ENCODE results near the gene TMPRSS7. TPM values are rescaled to one million over a fixed set of nuclear protein-coding genes. Genes with fewer than 3 reads are reported as not detected.

Gene TMPRSS7
- total RNA-seq, 1 experiment from 2014 or later = not detected

DNA sequence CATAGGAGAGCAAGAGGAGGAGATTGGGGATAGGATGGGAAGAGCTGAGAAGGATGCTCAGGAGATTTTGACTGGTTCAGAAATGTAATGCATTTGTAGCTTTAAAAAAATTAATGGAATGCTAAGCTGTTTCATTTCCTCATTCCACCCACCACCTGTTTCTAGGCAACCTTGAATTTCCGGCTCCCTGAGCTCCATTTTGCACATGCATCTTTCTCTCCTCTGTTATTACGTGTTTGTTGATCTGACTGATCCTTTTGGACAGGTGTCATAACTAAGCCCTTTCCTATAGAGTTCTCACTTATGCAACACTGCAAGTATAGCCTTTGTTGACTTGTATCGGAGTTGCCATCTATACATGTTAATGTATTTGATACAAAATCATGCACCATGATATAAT, 4.3 kb downstream of the TMPRSS7 start:
- Histone ChIP-seq H3K4me2 (ENCODE audit: low read depth, low read length, poor library complexity, severe bottlenecking) (peak overlapping the region; percentile 63), H3K79me2 (ENCODE audit: low read length) (no peaks in the 10 kb centered on the region), H3K9me3 (ENCODE audit: low read length) (no peaks in the 10 kb centered on the region), H2AFZ (ENCODE audit: low read length) (peak overlapping the region; percentile 91), H3K4me3 (ENCODE audit: low read length) (0 out of 2 replicates have a peak overlapping the region, but pooled peaks have one; percentile 27), H3K36me3 (ENCODE audit: insufficient read depth, low read length) (no peaks in the 10 kb centered on the region), H3K4me1 (ENCODE audit: low read length) (peaks cover 20% of the 10 kb centered on the region), H3K27ac (ENCODE audit: low read length) (no peak overlapping the region), H3K9ac (ENCODE audit: low read length) (no peak overlapping the region), H3K27me3 (ENCODE audit: low read length) (no peaks in the 10 kb centered on the region), H4K20me1 (ENCODE audit: insufficient read depth, low read depth, low read length) (no peaks in the 10 kb centered on the region), H3K9me2 (replicated peaks; ENCODE audit: insufficient read depth, low read length) (no peaks in the 10 kb centered on the region)
- peak; percentile 75 for DNase-seq

DNA sequence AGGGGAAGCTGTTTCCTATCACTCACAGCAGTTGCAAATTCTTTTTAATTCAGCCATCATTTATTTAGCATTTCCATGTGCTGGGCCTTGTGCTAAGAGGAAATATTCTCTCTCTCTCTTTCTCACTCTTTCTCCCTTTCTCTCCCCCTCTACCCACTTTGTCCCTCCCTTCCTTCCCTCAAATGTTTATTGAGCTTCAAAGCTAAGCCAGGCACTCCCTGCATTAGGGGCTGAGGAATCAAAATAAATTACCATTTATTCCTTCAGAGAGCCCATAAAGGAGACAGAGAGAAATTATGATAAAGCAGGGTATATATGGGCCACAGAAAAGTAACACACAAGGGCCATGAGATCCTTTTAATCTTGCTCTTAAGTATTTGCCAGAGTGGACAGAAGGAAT, 6.8 kb downstream of the TMPRSS7 start:
- Histone ChIP-seq H3K36me3 (ENCODE audit: insufficient read depth, low read length) (no peaks in the 10 kb centered on the region), H2AFZ (ENCODE audit: low read length) (no peak overlapping the region), H3K9me3 (ENCODE audit: low read length) (no peaks in the 10 kb centered on the region), H4K20me1 (ENCODE audit: insufficient read depth, low read depth, low read length) (no peaks in the 10 kb centered on the region), H3K9ac (ENCODE audit: low read length) (no peak overlapping the region), H3K4me2 (ENCODE audit: low read depth, low read length, poor library complexity, severe bottlenecking) (no peak overlapping the region), H3K9me2 (replicated peaks; ENCODE audit: insufficient read depth, low read length) (no peaks in the 10 kb centered on the region), H3K79me2 (ENCODE audit: low read length) (no peaks in the 10 kb centered on the region), H3K27me3 (ENCODE audit: low read length) (no peaks in the 10 kb centered on the region), H3K4me1 (ENCODE audit: low read length) (peaks cover 24% of the 10 kb centered on the region), H3K27ac (ENCODE audit: low read length) (no peak overlapping the region), H3K4me3 (ENCODE audit: low read length) (no peak overlapping the region)
- DNase-seq = no peak

DNA sequence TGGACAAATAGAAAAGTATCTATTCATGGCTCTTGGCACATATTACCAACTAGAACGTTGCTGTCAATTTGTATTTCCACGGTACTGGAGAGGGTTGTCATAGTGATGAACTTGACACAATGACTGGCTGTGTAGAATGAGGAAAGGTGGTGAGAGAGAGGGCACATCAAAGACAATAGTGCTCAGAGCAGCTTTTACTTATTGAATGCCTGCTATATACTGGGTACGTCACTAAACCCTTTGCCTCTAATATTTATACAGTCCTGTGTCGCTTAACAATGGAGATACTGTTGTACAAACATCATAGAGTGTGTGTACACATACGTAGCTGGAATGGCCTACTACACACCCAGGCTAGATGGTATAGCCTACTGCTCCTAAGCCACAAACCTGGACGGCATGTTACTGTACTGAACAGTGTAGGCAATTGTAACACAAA, 8.3 kb downstream of the TMPRSS7 start:
- no peaks in the 10 kb centered on the region for H3K9me3 ChIP-seq (ENCODE audit: low read length)
- H3K27me3 ChIP-seq (ENCODE audit: low read length) = no peaks in the 10 kb centered on the region
- no peak for DNase-seq
- no peak overlapping the region for H3K9ac ChIP-seq (ENCODE audit: low read length)
- H3K79me2 ChIP-seq (ENCODE audit: low read length) = no peaks in the 10 kb centered on the region
- no peak overlapping the region for H3K27ac ChIP-seq (ENCODE audit: low read length)
- H3K4me1 ChIP-seq (ENCODE audit: low read length) = peaks cover 24% of the 10 kb centered on the region
- H4K20me1 ChIP-seq (ENCODE audit: insufficient read depth, low read depth, low read length) = no peaks in the 10 kb centered on the region
- no peak overlapping the region for H3K4me2 ChIP-seq (ENCODE audit: low read depth, low read length, poor library complexity, severe bottlenecking)
- H3K9me2 ChIP-seq (replicated peaks; ENCODE audit: insufficient read depth, low read length) = no peaks in the 10 kb centered on the region
- H3K36me3 ChIP-seq (ENCODE audit: insufficient read depth, low read length) = no peaks in the 10 kb centered on the region
- no peak overlapping the region for H3K4me3 ChIP-seq (ENCODE audit: low read length)
- H2AFZ ChIP-seq (ENCODE audit: low read length) = no peak overlapping the region

DNA sequence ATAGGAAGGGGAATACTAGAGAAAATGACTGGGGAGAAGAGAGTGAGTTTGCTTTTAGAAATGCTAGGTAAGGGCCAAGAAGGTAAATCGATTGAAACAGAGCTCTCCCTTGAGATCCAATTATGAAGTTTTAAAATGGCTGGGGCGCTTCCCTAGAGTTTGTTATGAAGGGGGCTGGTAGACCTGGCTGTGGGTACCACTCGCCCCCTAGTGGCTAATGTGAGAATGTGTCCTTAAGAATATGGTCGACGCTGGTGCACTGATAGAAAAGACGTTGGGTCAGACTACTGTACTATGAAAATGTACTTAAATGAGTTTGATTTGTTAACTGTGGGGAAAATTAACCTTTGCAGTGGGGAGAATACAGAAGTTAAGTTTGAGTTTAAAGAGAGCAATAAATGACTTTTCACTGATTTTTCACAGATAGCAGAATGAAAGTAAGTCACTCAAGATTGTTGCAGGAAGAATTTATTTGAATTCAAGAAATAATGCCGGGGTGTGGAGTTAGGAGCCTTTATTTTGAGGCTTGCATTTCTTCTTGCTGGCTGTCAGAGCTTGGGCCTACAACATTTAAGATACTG, 9.2 kb downstream of the TMPRSS7 start:
- no peaks in the 10 kb centered on the region for H3K9me3 ChIP-seq (ENCODE audit: low read length)
- H3K27me3 ChIP-seq (ENCODE audit: low read length) = no peaks in the 10 kb centered on the region
- peak; percentile 91 for DNase-seq
- no peak overlapping the region for H3K27ac ChIP-seq (ENCODE audit: low read length)
- no peaks in the 10 kb centered on the region for H4K20me1 ChIP-seq (ENCODE audit: insufficient read depth, low read depth, low read length)
- peak overlapping the region; percentile 72 for H2AFZ ChIP-seq (ENCODE audit: low read length)
- H3K36me3 ChIP-seq (ENCODE audit: insufficient read depth, low read length) = no peaks in the 10 kb centered on the region
- peaks cover 19% of the 10 kb centered on the region for H3K4me1 ChIP-seq (ENCODE audit: low read length)
- no peaks in the 10 kb centered on the region for H3K79me2 ChIP-seq (ENCODE audit: low read length)
- H3K9ac ChIP-seq (ENCODE audit: low read length) = no peak overlapping the region; the same call in 1 of the 2 replicates
- H3K4me3 ChIP-seq (ENCODE audit: low read length) = no peak overlapping the region; the same call in 1 of the 2 replicates
- H3K9me2 ChIP-seq (replicated peaks; ENCODE audit: insufficient read depth, low read length) = no peaks in the 10 kb centered on the region
- H3K4me2 ChIP-seq (ENCODE audit: low read depth, low read length, poor library complexity, severe bottlenecking) = peak overlapping the region; percentile 50

DNA sequence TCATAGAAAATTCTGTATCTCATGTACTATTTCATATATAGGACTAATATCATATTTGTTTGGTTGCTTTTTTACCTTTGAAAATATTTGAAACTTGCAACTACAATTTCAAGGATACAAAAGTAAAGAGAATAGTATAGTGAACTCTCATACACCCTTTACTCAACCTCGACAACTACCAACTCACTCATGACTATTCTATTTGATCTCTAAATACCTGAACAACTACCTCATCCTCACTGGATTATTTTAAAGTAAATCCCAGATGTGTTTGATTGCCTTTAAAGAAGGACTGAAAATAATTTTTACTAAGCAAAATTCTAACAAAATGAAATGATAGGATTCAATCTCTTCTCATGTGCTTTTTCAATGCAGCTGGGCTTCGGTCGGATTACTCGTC, 12.1 kb downstream of the TMPRSS7 start:
- H3K27me3 ChIP-seq (ENCODE audit: low read length) = no peaks in the 10 kb centered on the region
- no peak for DNase-seq
- H3K9ac ChIP-seq (ENCODE audit: low read length) = no peak overlapping the region

DNA sequence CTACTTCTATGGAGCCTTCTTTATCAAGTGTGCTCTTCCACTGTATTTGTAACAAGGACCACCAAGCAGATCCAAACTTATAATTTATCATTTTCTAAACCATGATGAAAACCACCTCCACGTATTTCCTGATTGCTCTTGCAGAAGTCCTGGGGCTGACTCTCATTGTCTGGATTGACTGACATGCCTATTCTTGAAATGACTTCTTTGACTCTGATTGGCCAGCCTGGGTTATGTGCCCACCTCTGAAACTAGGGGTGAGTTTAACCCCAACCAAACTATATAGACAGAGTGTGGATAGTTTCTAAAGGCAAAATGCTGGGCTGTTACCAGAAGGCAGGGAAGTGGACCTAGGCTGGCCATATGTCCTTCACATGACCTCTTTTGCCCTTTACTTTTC, 12.7 kb downstream of the TMPRSS7 start:
- Histone ChIP-seq H3K4me3 (ENCODE audit: low read length) (no peak overlapping the region), H2AFZ (ENCODE audit: low read length) (0 out of 2 replicates have a peak overlapping the region, but pooled peaks have one; percentile 30), H3K4me1 (ENCODE audit: low read length) (peaks cover 10% of the 10 kb centered on the region), H3K27me3 (ENCODE audit: low read length) (no peaks in the 10 kb centered on the region), H3K27ac (ENCODE audit: low read length) (no peak overlapping the region), H3K9me2 (replicated peaks; ENCODE audit: insufficient read depth, low read length) (no peaks in the 10 kb centered on the region), H3K4me2 (ENCODE audit: low read depth, low read length, poor library complexity, severe bottlenecking) (no peak overlapping the region), H3K79me2 (ENCODE audit: low read length) (no peaks in the 10 kb centered on the region), H3K9ac (ENCODE audit: low read length) (no peak overlapping the region), H3K9me3 (ENCODE audit: low read length) (no peaks in the 10 kb centered on the region), H4K20me1 (ENCODE audit: insufficient read depth, low read depth, low read length) (no peaks in the 10 kb centered on the region), H3K36me3 (ENCODE audit: insufficient read depth, low read length) (no peaks in the 10 kb centered on the region)
- DNase-seq = no peak

More for the DNA sequence above, 12.1 kb downstream of the TMPRSS7 start:
- H3K79me2 ChIP-seq (ENCODE audit: low read length) = no peaks in the 10 kb centered on the region
- 0 out of 2 replicates have a peak overlapping the region, but pooled peaks have one; percentile 30 for H2AFZ ChIP-seq (ENCODE audit: low read length)
- no peaks in the 10 kb centered on the region for H4K20me1 ChIP-seq (ENCODE audit: insufficient read depth, low read depth, low read length)
- H3K9me3 ChIP-seq (ENCODE audit: low read length) = no peaks in the 10 kb centered on the region
- H3K36me3 ChIP-seq (ENCODE audit: insufficient read depth, low read length) = no peaks in the 10 kb centered on the region
- no peak overlapping the region for H3K27ac ChIP-seq (ENCODE audit: low read length)
- no peak overlapping the region for H3K4me3 ChIP-seq (ENCODE audit: low read length)
- peaks cover 10% of the 10 kb centered on the region for H3K4me1 ChIP-seq (ENCODE audit: low read length)
- no peaks in the 10 kb centered on the region for H3K9me2 ChIP-seq (replicated peaks; ENCODE audit: insufficient read depth, low read length)
- no peak overlapping the region for H3K4me2 ChIP-seq (ENCODE audit: low read depth, low read length, poor library complexity, severe bottlenecking)

DNA sequence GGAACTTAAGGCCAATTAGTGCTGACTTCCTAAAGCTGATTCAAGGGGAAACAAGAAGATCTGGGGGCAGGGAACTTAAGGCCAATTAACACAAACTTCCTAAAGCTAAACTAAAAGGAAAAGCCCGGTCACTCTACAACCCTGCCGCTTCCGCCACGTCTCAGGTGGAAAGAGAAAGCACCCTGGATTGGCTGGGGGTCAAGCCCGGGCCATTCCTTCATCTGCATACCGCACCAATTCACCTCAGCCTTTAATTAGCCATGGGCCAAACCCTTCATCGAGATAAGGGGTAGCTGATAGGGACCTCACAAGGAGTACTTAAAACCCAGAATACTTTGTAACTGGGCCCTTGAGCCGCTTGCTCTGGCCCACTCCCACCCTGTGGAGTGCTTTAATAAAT, 14.4 kb downstream of the TMPRSS7 start:
- H3K27me3 ChIP-seq (ENCODE audit: low read length) = no peaks in the 10 kb centered on the region
- no peak overlapping the region for H3K4me3 ChIP-seq (ENCODE audit: low read length)
- peaks cover 4% of the 10 kb centered on the region for H3K4me1 ChIP-seq (ENCODE audit: low read length)
- H3K4me2 ChIP-seq (ENCODE audit: low read depth, low read length, poor library complexity, severe bottlenecking) = no peak overlapping the region
- H3K27ac ChIP-seq (ENCODE audit: low read length) = no peak overlapping the region
- no peaks in the 10 kb centered on the region for H3K9me3 ChIP-seq (ENCODE audit: low read length)
- no peaks in the 10 kb centered on the region for H3K9me2 ChIP-seq (replicated peaks; ENCODE audit: insufficient read depth, low read length)
- H3K9ac ChIP-seq (ENCODE audit: low read length) = no peak overlapping the region
- H3K36me3 ChIP-seq (ENCODE audit: insufficient read depth, low read length) = no peaks in the 10 kb centered on the region
- DNase-seq = no peak
- no peaks in the 10 kb centered on the region for H4K20me1 ChIP-seq (ENCODE audit: insufficient read depth, low read depth, low read length)
- H3K79me2 ChIP-seq (ENCODE audit: low read length) = no peaks in the 10 kb centered on the region
- H2AFZ ChIP-seq (ENCODE audit: low read length) = no peak overlapping the region

DNA sequence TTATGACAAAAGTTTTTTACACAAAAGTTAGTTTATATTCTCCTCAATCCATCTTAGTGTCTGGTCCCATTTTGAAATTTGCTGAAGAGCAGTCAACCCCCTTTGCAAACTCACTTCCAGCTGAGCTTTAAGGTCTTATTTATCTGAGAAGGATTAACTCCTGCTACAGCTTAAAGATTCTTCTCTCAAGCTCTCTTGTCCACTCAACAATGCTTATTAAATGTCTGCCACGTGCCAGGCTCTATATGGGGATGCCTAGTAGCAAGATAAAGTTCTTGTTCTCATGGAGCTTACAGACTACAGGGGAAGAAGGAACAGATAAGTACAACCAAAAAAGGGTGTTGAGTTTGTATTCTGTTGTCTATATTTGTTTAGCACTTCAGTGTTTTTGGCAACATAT, 18.7 kb downstream of the TMPRSS7 start:
- H3K4me2 ChIP-seq (ENCODE audit: low read depth, low read length, poor library complexity, severe bottlenecking) = no peak overlapping the region
- no peaks in the 10 kb centered on the region for H3K79me2 ChIP-seq (ENCODE audit: low read length)
- H3K4me3 ChIP-seq (ENCODE audit: low read length) = no peak overlapping the region
- 0 out of 2 replicates have a peak, but pooled peaks cover 2% of the 10 kb centered on the region for H3K27me3 ChIP-seq (ENCODE audit: low read length)
- H3K9ac ChIP-seq (ENCODE audit: low read length) = no peak overlapping the region
- H3K4me1 ChIP-seq (ENCODE audit: low read length) = no peaks in the 10 kb centered on the region
- no peak for DNase-seq
- H2AFZ ChIP-seq (ENCODE audit: low read length) = no peak overlapping the region
- H3K9me2 ChIP-seq (replicated peaks; ENCODE audit: insufficient read depth, low read length) = no peaks in the 10 kb centered on the region
- no peaks in the 10 kb centered on the region for H4K20me1 ChIP-seq (ENCODE audit: insufficient read depth, low read depth, low read length)
- H3K27ac ChIP-seq (ENCODE audit: low read length) = no peak overlapping the region
- no peaks in the 10 kb centered on the region for H3K36me3 ChIP-seq (ENCODE audit: insufficient read depth, low read length)
- no peaks in the 10 kb centered on the region for H3K9me3 ChIP-seq (ENCODE audit: low read length)
